ENCODE measurements around the gene THBS4.

GRCh38 chr5:80002677-80003076, 32.5 kb upstream of the THBS4 start:
- TF ChIP-seq HDGF (IDR thresholded peaks at IDR 0.05; ENCODE audit: borderline replicate concordance) (no peak), FOXM1 (IDR thresholded peaks at IDR 0.05; ENCODE audit: borderline replicate concordance) (no peak), TARDBP (IDR thresholded peaks at IDR 0.05) (no peak), CTBP1 (IDR thresholded peaks at IDR 0.05; ENCODE audit: borderline replicate concordance) (no peak), FOXA1 (IDR thresholded peaks at IDR 0.05) (no peak), SP1 (IDR thresholded peaks at IDR 0.05) (no peak), SUZ12 (IDR thresholded peaks at IDR 0.05) (no peak), BHLHE40 (IDR thresholded peaks at IDR 0.05; ENCODE audit: borderline replicate concordance) (no peak), NFRKB (IDR thresholded peaks at IDR 0.05) (no peak)

Data from HEK293T (cell line).